GM23248 (cell line): ENCODE data around the gene CDO1. TPM values are rescaled to one million over a fixed set of nuclear protein-coding genes. Genes with fewer than 3 reads are reported as not detected.

Experiments
- DNase-seq: peaks from one replicate; pipeline ENCODE4 v3.0.0-alpha.2; 2015
- H2AFZ ChIP-seq: fragments of 200-600 bp; sonication (generic); 2 replicates; pipeline ENCODE4 v1.6.1; 2016; ENCODE audit warnings: antibody characterized with exemption
- H3F3A ChIP-seq: fragments of 200-600 bp; sonication (generic); 2 replicates; pipeline ENCODE4 v1.6.1; 2016; ENCODE audit warnings: mild to moderate bottlenecking, antibody characterized with exemption, mixed run types; ENCODE audit not compliant: insufficient read depth
- H3K27ac ChIP-seq: fragments of 200-600 bp; sonication (generic); 2 replicates; pipeline ENCODE4 v1.5.1; 2016; ENCODE audit warnings: mild to moderate bottlenecking
- H3K27me3 ChIP-seq: fragments of 200-600 bp; sonication (generic); replicated peaks from 2 replicates; pipeline ENCODE4 v1.6.1; 2016; ENCODE audit warnings: mild to moderate bottlenecking; ENCODE audit not compliant: insufficient read depth
- H3K36me3 ChIP-seq: fragments of 200-600 bp; sonication (generic); 2 replicates; pipeline ENCODE4 v1.6.1; 2016; ENCODE audit warnings: low read depth, mild to moderate bottlenecking
- H3K4me1 ChIP-seq: fragments of 200-600 bp; sonication (generic); 2 replicates; pipeline ENCODE4 v1.6.1; 2016; ENCODE audit warnings: mild to moderate bottlenecking; ENCODE audit not compliant: insufficient read depth
- H3K4me2 ChIP-seq: fragments of 200-600 bp; sonication (generic); one replicate; pipeline ENCODE4 v1.6.1; 2016; ENCODE audit warnings: mild to moderate bottlenecking; ENCODE audit not compliant: unreplicated experiment
- H3K4me3 ChIP-seq: fragments of 200-600 bp; sonication (generic); 2 replicates; pipeline ENCODE4 v1.5.1; 2016; ENCODE audit warnings: mild to moderate bottlenecking
- H3K79me2 ChIP-seq: fragments of 200-600 bp; sonication (generic); 2 replicates; pipeline ENCODE4 v1.6.1; 2016; ENCODE audit warnings: mild to moderate bottlenecking; ENCODE audit not compliant: insufficient read depth
- H3K9ac ChIP-seq: fragments of 200-600 bp; sonication (generic); 2 replicates; pipeline ENCODE4 v1.6.1; 2016; ENCODE audit warnings: mild to moderate bottlenecking
- H3K9me2 ChIP-seq: fragments of 200-600 bp; sonication (generic); 2 replicates; pipeline ENCODE4 v1.6.1; 2016; ENCODE audit warnings: mixed run types, mild to moderate bottlenecking, moderate library complexity; ENCODE audit not compliant: insufficient read depth
- H3K9me3 ChIP-seq: fragments of 200-600 bp; sonication (generic); one replicate; pipeline ENCODE4 v1.6.1; 2017; ENCODE audit warnings: low read depth
- H4K20me1 ChIP-seq: fragments of 200-600 bp; sonication (generic); 2 replicates; pipeline ENCODE4 v1.6.0; 2016; ENCODE audit not compliant: insufficient read depth
- EZH2 ChIP-seq: fragments of 200-600 bp; sonication (generic); IDR thresholded peaks from 2 replicates; pipeline ENCODE4 v1.6.1; 2018; ENCODE audit warnings: antibody characterized with exemption, mild to moderate bottlenecking; ENCODE audit not compliant: insufficient read depth, poor library complexity, severe bottlenecking
- EZH2phosphoT487 ChIP-seq: fragments of 200-600 bp; sonication (generic); IDR thresholded peaks from 2 replicates; pipeline ENCODE4 v1.6.1; 2018; ENCODE audit warnings: antibody characterized with exemption, moderate library complexity, mild to moderate bottlenecking, low read depth; ENCODE audit not compliant: insufficient read depth
- WGBS, 2 experiments: methylation state at CpG; one replicate each; pipeline ENCODE4 v1.1.6; 2015 to 2017; ENCODE audit warnings: low lambda C conversion rate in 2 of 2, low coverage in 1 of 2; ENCODE audit errors: missing lambda C conversion rate in 2 of 2; 5-methylcytosine and 5-hydroxymethylcytosine counted together
- in situ Hi-C: fragments of 300-500 bp; cut with MboI; formaldehyde crosslinking; loops from 2 replicates; pipeline ENCODE4 v1.15.0; 2020
- polyA plus RNA-seq: library from polyadenylated mRNA; unstranded; fragments of >200 nt; fragmentation: Nextera tagmentation; extraction: Ambion mirVana; gene quantifications from 2 replicates; pipeline ENCODE4 v1.2.1, GENCODE V29; 2016
- total RNA-seq: library from RNA; depleted of rRNA; stranded (reverse); fragments of >200 nt; shearing (Covaris generic); gene quantifications from 2 replicates; pipeline ENCODE4 v1.2.3, GENCODE V29; 2014

Gene CDO1
- total and polyA plus RNA-seq, 2 experiments from 2014 or later, result 2.2 to 4.3 TPM

DNA sequence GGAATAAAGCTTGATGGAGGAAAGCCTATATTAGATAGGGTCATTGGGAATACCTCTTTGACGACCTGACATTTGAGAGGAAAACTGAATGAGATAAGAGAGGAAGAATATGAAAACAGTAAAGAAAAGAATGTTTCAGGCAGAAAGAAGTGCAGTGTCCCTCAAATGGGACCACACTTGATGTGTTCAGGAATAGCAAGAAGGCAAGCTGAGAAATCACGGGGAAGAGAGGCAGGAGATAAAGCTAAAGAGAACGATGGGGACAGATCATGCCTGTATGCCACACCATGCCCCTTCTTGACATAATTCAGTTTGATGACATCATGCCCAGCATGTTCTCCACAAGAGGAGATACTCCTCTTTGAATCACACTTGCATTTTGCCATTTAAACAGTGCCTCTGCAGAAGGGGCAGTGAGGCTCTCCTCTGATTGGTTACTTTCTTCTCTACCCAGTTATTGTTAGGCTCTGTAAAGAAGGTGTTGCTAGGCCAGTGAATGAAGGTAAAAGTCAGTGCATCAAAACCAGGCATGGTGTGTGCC lies 32.9 kb upstream of the CDO1 start:
- in situ Hi-C loops, result loop anchor here (25.0 kb wide), 1 partner anchor 537 kb away; no protein-coding TSS in a partner anchor
- peaks cover 23% of the 10 kb centered on the region for H3K4me1 ChIP-seq
- no peaks in the 10 kb centered on the region for H3K27me3 ChIP-seq
- peaks cover 4% of the 10 kb centered on the region; the same call in 1 of the 2 replicates for H4K20me1 ChIP-seq
- no peaks in the 10 kb centered on the region for H3K9me2 ChIP-seq
- H3K36me3 ChIP-seq, result no peaks in the 10 kb centered on the region
- DNase-seq, result no peak
- no peaks in the 10 kb centered on the region for H3K9me3 ChIP-seq
- no peak overlapping the region for H3K4me2 ChIP-seq
- no peak overlapping the region for H3K9ac ChIP-seq
- no peak overlapping the region for H3K4me3 ChIP-seq
- H3F3A ChIP-seq, result peaks cover 20% of the 10 kb centered on the region; the same call in 1 of the 2 replicates
- H3K79me2 ChIP-seq, result peaks cover 100% of the 10 kb centered on the region
- no peak overlapping the region for H3K27ac ChIP-seq
- no peak overlapping the region for H2AFZ ChIP-seq
- WGBS, 2 experiments, result 98 to 100% methylated on average over 3 of the region's 3 CpGs
- TF ChIP-seq EZH2phosphoT487, result no peak
- TF ChIP-seq EZH2, result no peak

DNA sequence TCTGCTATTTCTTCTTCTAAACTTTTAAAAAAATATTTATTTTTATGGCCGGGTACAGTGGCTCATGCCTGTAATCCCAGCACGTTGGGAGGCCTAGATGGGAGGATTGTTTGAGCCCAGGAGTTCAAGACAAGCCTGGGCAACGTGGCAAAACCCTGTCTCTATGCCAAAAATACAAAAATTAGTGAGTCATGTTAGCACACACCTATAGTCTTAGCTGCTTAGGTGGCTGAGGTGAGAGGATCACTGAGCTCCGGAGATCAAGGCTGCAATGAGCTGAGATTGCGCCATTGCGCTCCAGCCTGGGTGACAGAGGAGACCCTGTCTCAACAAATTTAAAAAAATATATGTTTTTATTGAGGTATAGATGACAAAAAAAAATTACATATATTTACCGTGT lies 30.8 kb upstream of the CDO1 start:
- H3K36me3 ChIP-seq, result no peaks in the 10 kb centered on the region
- H3K9me3 ChIP-seq, result no peaks in the 10 kb centered on the region
- WGBS, 2 experiments, result 89 to 92% methylated on average over 7 of the region's 7 CpGs
- H3K27me3 ChIP-seq, result no peaks in the 10 kb centered on the region
- H3K79me2 ChIP-seq, result peaks cover 100% of the 10 kb centered on the region
- in situ Hi-C loops, result loop anchor here (25.0 kb wide), 1 partner anchor 535 kb away; no protein-coding TSS in a partner anchor
- no peak for DNase-seq
- H3K27ac ChIP-seq, result no peak overlapping the region
- H3K4me3 ChIP-seq, result no peak overlapping the region
- peaks cover 30% of the 10 kb centered on the region for H3F3A ChIP-seq
- TF ChIP-seq EZH2 (no peak), EZH2phosphoT487 (no peak)
- no peaks in the 10 kb centered on the region for H3K9me2 ChIP-seq
- no peak overlapping the region for H2AFZ ChIP-seq
- no peak overlapping the region for H3K9ac ChIP-seq
- peaks cover 4% of the 10 kb centered on the region; the same call in 1 of the 2 replicates for H4K20me1 ChIP-seq
- peaks cover 34% of the 10 kb centered on the region for H3K4me1 ChIP-seq
- H3K4me2 ChIP-seq, result no peak overlapping the region

DNA sequence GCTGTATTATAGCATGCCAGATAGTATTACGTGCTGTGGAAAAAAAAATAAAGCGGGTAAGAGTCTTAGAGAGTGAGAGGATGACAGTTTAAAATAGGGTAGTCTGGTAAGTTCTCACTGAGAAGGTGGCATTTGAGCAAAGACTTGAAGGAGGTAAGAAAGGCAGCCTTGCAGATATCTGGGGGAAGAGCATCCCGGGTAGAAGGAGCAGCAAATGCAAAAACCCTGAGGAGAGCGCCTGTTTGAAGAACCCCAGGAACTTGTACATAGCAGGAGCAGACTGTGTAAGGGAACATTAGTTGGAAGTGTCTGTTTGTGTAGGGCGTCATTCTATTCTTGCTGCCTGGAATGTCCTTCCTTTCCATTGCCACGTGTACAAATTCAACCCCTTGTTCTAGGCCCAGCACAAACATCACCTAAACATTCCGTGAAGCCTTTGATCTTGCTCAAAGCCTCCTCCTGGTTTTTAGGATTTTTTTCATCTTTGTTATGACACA lies 27.9 kb upstream of the CDO1 start:
- H3K9me2 ChIP-seq, result no peaks in the 10 kb centered on the region
- H3K9me3 ChIP-seq, result no peaks in the 10 kb centered on the region
- peak overlapping the region; percentile 96 for H3K4me3 ChIP-seq
- H3K4me2 ChIP-seq, result peak overlapping the region; percentile 99
- H3K27me3 ChIP-seq, result no peaks in the 10 kb centered on the region
- H3K4me1 ChIP-seq, result peaks cover 27% of the 10 kb centered on the region
- peaks cover 95% of the 10 kb centered on the region for H3K79me2 ChIP-seq
- TF ChIP-seq EZH2phosphoT487 (no peak), EZH2 (no peak)
- peaks cover 33% of the 10 kb centered on the region for H3F3A ChIP-seq
- peak overlapping the region; percentile 21 for H2AFZ ChIP-seq
- peak overlapping the region; percentile 94 for H3K9ac ChIP-seq
- H3K36me3 ChIP-seq, result no peaks in the 10 kb centered on the region
- DNase-seq, result peak; percentile 62
- in situ Hi-C loops, result loop anchor here (25.0 kb wide), 1 partner anchor 532 kb away; no protein-coding TSS in a partner anchor
- no peaks in the 10 kb centered on the region; the same call in 1 of the 2 replicates for H4K20me1 ChIP-seq
- peak overlapping the region; percentile 68 for H3K27ac ChIP-seq
- WGBS, 2 experiments, result 7 to 11% methylated on average over 7 of the region's 7 CpGs

DNA sequence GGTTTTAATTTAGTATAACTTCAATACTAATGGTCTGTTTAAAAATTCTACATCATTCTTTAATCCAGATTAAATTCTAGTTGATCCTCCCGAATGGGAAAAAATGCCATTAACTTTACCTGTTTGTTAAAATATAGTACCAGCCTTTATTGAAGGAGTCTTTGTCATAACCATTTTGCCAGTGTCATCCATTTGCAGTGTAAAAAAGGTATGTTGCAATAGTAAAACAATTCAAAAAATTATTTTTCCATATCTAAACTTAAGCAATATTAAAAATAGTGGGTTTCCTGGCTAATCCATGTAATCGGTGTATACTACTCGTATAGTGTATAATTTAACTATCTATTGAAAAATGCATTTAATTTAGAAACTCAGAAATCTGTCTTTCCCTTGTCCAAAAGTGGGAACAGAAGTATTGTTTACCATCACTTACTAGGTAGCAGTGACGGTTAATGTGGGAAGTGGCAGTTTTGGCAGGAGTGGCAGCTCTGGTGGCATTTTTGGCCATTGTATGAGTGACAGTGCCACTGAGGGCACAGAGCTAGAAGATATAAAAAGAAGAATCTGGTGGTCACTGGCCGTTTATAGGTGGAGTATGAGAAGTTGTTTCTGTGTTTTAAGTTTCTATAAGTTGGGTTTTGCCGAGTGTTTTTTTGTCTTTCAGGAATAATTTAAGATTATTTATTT lies 27.1 kb upstream of the CDO1 start:
- Histone ChIP-seq H3K9me3 (no peaks in the 10 kb centered on the region), H3K27ac (peak overlapping the region; percentile 68), H2AFZ (no peak overlapping the region), H3K79me2 (peaks cover 95% of the 10 kb centered on the region), H3K36me3 (no peaks in the 10 kb centered on the region), H3K4me2 (peak overlapping the region; percentile 99), H3F3A (peaks cover 36% of the 10 kb centered on the region), H3K4me3 (peak overlapping the region; percentile 96), H4K20me1 (no peaks in the 10 kb centered on the region; the same call in 1 of the 2 replicates), H3K4me1 (peaks cover 34% of the 10 kb centered on the region), H3K27me3 (no peaks in the 10 kb centered on the region), H3K9ac (peak overlapping the region; percentile 94), H3K9me2 (no peaks in the 10 kb centered on the region)
- 22% methylated on average over 6 of the region's 6 CpGs for WGBS, 2 experiments
- peak; percentile 36 for DNase-seq
- TF ChIP-seq EZH2 (no peak), EZH2phosphoT487 (no peak)
- in situ Hi-C loops, result loop anchor here (25.0 kb wide), 1 partner anchor 531 kb away; no protein-coding TSS in a partner anchor
